GM19238 (cell line): ENCODE measurements around the gene TMUB1.
A peak's percentile ranks its signal among the peaks of the same experiment; 100 is the strongest.

ENCODE experiments used
- DNase-seq: peaks from one replicate; pipeline ENCODE4 v3.0.0; 2011; ENCODE audit warnings: low spot score; ENCODE audit not compliant: insufficient read length

TMUB1 gene, protein sequence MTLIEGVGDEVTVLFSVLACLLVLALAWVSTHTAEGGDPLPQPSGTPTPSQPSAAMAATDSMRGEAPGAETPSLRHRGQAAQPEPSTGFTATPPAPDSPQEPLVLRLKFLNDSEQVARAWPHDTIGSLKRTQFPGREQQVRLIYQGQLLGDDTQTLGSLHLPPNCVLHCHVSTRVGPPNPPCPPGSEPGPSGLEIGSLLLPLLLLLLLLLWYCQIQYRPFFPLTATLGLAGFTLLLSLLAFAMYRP

DNA sequence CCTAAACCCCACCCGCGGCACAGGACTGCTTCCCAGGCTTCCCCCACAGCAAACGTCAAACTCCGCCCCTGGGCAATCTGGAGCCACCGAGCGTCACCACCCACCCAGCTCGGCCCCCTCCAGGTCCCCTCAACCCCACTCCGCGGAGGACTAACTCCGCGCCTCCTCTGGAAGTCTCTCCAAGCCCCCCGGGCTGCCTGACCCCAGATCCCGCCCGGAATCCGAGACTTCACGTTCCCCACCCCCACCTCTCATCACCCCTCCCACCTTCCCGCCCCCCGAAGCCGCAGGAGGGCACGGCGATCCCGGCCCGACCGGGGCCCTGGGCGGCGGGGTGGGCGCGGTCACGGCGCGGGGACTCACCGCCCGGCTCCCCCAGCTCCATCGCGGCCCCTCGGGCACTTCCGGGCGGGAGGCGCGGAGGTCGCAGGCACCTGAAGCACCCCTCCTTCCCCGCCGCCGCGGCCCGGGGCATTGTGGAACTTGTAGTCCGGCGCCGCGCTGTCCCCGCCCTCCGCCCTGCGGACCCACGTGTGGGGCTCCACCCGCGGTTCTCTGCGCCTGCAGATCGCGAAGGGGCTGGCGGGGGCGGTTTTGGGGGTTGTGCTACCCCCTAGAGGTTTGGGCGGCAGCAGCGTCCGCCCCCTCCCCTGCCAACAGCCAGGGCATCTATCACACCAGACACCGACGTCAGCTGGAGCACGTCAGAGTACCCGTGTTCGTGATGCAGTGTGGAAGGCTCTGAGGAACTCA, at the start of gene TMUB1:
Gene TMUB1 (minus strand): TSS at position 423 of the 753 bp plus-strand sequence. CDS start 930 bp downstream, outside the sequence.
- DNase-seq: peak; percentile 87

DNA sequence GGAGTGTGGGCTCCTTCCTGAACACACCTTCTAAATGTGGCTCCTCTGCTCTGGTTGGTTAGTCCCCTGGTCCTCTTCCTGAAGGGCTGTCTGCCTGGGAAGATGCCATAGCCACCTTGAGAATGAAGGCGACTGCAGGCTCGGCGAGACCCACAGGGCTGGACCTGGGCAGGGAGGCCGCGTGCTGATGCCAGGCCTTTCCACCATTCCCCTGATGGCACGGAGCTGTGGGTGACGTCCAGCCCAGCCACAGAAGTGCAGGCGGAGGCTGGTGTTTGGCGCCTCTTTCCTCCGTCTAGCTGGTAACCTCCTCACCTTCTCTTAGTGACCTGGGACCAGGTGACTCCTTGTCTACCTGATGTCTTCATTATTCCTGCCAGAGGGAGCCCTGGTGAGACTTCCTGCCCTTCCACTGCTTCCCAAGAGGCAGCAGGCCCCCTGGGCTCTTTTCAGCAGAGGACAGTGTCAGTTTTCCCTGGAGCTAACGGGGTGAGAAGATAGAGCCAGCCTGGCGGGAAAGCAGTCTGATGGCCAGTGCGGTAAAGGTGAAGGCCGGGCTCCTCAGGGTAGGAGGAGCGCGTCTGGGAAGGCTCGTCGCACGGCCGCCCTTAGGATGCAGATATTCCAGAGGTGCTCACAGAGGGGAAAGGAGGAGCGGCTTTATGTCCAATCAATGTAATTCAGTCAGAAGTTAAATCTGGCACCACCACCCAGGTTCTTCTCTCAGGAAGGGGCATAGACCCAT, 49.3 kb upstream of the TMUB1 start:
- no peak for DNase-seq

DNA sequence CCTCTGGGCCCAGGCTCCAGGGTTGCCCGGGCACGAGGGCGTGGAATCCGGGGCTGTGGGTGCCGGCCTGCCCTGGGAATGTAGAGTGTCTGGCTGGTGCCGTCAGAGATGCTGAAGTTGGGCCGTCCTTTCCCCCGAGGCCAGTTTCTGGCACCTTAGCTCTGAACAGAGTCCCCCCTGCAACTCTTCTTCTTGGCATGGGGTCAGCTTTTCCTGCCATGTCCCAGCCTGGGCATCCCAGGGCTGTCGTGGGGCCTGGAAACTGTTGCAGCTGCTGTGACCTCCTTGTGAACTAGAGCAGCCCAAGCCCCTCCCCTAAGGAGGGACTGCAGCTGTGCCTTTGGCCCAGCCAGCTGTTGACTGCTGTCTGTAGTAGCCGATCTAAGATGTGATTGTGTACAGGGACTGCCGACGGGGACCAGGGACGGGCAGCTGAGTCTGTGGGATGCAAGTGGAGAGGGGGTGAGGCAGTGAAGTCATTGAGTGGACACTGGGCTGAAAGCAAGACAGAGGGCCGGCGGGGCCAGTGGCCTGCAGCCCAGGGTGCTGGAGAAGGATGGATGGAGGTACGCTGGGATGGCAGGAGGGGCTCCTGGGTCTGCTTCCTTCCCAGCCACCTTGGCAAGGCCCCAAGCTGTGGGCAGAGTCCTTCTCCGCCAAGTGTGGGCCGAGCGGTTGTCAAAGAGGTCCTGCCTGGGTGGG, 48.5 kb upstream of the TMUB1 start:
- no peak for DNase-seq

DNA sequence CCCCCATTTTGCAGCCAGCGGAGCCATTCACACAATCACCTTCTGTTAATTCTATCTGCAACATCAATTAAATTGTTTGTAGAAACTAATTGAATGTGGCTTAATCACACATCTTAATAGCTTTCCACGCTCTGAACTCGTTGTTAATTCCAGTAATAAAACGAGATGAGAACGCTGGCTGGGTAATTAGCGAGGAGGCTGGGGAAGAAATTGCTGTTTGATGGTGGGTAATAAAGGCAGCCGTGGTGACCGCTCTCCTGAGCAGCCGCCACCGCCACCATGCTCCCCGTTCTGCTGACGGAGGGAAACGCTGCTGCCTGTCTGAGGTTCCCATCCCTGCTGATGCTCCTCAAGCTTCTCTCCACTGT, 47.9 kb upstream of the TMUB1 start:
- no peak for DNase-seq

DNA sequence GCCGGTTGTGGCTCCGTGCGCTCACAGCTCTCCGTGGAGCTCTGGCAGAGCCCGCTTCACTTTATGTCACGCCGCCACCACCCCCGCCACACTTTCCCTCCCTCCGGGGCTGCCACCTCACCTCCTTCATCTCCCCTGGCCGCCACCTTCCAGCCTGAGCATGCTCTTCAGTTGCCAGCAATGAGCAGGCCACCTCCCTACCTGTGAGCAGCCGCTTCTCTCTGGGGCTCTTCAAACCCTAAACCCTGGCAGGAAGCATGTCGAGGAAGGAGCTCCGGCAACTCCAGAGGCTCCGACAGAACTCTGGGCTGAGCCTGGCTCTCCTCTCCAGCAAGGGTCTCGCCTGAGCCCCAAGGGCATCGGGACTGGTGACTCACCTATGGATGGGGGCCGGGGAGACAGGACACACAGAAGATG, 47.5 kb upstream of the TMUB1 start:
- DNase-seq: no peak

DNA sequence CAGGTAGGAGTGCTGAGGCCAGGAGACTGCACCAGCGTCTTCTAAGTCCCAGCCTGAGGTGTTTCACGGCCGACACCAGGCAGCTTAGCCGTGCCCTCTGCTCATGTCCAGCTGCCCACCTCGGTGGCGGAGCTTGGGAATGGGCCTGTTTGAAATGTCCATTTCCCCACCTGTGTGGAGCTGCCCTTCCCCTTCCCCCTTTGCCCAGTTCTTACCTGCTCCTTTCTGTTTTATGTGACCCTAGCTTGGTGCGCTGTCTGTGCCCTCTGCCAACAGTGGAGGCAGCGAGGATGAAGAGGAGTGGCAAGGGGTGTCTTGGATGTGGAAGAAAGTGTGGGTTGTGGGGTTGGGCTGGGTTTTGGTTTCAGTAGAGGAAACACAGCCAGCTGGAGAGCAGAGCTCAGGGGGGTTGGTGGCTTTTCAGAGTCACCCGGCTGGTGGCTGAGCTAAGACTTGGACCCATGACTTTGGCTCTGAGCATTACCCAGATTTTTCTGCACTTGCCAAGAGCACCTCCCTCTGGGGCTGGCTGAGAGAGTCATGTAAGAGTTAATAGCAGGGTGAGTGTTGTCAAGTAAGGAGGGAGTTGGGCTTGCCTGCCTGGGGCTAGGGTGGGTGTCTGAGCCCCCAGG, 46.8 kb upstream of the TMUB1 start:
- no peak for DNase-seq

DNA sequence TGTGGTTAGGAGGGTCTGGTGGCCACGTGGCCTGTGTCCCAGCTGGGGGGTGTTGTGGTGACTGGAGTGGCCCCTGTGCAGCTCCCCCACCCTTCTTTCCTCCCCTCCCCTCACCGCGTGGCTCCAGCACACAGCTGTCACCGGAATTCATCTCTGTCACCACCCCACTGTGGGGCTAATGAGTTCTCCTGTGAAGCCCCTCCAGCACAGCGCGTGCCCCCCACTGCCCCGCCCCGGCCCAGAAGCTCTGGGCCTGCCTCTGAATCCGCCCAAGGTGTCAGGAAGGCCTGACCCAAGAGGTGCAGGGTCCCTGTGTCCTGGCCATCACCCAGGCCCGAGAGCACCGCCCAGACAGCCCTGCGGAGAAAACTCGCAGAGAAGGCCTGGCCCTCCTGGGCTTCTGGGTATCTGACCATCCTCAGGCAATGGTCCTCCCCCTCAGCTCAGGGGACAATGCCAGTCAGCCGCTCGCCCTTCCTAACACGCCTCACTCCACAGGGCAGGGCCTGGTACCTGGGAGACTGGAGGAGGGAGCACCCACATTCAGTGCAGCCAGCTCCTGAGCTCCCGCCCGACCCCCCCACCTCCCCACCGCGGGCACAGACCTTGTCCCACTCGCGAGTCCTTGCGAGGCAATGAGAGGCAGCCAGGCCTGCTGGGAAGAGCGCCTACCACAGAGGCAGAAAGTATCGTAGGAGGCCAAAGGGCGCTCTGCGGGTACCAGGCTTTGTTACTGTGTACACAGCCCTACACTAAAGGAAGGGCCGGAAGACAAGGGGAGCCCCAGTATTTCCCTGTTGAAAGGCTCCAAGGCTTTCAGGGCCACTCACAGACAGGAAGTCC, 46.0 kb upstream of the TMUB1 start:
- DNase-seq: no peak

DNA sequence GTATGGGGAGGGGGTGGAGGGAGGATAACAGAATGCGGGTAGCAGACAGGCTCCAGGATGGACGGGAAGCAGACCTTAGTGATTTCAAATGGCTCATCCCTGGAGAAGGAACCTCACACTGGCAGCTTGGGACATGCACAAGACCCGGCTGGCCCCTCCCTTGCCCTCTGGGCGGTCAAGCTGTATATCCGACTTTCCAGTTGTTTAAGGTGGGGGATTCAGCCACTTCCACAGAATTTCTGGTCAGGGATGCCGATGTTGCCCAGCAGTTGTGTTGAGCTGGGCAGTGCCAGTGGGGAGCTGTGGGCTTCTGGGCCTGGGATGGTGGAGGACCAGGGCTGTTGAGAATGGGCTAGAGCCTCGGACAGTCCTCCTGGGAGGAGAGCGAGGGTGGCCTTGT, 45.4 kb upstream of the TMUB1 start:
- DNase-seq: no peak

DNA sequence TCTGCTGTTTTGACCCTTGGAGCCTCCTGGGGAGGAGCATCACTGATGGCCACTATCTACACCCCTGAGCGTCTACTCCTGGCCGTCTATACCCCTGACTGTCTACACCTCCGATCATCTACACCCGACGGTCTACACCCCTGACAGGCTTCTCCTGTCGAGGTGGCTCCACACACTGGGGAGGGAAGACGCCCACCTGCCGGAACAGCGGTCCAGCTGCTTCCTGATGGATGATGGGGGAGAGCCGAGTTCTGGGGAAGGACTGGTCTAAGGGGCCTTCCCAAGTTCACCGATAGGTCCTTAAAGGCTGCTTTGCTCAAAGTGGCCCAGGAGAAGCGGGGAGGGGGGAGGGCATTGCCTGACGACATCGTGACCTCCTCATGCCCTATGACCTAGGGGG, 44.9 kb upstream of the TMUB1 start:
- DNase-seq: no peak

DNA sequence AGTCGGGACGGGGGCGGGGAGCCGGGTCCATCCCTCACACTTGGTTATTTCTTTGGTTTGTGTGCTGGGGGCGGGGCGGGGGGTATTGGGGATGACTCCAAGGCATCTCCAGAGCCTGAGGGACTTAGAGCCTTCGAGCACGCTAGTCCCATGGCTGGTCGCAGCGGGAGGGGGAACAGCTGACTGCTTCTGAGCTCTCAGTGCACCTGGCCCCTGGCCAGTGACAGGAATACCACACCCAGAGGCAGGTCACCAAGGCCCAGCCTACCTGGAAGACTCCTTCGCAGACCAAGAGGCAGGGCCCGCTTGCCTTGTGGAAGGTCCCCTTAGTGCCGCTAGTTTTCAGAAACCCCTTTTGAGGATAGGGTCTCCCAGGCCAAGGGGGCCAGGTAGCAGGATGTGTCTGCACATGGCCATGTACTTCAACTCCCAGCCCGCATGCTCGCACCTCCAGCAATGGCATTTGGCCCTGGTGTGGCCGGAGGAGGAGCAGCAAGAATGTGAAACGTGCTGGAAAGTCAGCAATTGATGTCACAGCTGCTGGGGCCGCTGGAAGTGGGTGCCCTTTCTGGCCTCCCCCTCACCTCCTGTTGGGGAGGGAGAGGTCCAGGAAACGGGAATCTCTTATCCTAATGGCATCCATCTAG, 43.3 kb upstream of the TMUB1 start:
- DNase-seq: no peak

DNA sequence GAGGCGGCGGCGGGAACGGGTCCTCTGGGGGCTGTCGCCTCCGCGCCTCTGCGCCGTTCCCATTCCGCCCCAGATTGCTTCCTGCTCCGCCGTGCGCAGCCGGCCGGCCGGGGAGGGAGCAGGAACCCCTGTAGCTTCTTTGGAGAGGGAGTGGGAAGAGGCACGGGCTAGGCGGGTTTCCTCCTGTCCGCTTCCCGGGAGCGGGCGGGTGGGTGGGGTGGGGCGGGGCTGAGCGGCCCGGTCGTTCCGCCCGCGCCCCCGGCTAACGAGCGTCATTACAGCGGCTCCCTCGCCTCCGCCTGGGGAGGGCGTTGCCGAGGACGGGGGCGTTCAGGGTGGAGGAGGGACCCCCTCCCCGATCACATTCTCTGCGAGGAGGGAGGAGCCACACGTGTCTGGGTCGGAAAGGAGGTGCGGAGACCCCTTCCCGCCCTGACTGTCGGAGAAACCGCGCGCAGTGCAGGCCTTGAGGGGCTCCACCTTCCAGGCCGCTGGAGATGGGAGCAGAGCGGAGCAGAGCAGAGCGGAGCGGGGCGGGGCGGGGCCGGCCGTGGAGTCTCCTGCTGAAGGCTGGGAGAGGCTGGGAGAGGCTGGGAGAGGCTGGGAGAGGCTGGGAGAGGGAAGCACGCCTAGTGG, 42.7 kb upstream of the TMUB1 start:
- no peak for DNase-seq

DNA sequence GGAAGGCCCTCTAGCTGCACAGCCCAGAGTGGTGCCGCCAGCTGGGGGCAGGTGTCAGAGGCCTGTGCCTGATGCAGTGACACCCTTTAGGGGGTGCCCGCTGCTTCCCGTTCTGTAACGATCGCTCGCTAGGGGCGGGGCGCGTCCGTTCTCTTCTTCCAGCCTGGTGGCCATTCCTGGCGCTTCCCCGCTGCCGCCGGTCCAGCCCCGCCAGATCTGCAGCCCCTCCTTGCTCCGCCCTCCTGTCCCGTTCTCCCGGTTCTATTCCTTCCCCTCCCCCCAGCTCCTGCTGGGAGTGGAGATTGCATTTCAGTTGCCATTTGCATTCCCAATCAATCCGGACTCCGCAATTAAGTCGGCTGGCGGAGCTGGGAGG, 42.2 kb upstream of the TMUB1 start:
- no peak for DNase-seq

DNA sequence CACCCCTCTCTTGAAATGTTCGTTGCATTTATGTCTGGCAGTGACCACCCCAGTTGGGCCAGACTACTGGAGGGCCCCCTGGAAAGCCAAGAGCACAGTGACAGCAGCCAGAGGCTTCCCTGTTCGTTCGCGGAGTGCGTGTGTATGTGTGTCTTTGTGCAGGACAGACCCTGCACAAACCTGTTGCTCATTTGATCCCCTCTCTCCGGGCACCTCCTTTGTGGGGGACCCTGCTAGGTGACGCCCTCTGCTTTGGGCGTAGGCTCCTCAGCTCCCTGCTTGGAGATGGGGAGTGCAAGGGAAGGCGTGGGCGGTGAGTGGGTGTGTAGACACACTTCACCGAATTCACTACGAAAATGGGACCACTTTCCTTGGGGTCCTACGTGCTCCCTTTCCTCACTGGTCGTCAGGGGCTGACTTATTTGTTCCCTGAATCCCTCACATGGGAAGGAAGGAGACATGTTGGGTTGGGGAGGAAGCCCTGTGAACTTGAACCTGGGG, 41.7 kb upstream of the TMUB1 start:
- DNase-seq: no peak

DNA sequence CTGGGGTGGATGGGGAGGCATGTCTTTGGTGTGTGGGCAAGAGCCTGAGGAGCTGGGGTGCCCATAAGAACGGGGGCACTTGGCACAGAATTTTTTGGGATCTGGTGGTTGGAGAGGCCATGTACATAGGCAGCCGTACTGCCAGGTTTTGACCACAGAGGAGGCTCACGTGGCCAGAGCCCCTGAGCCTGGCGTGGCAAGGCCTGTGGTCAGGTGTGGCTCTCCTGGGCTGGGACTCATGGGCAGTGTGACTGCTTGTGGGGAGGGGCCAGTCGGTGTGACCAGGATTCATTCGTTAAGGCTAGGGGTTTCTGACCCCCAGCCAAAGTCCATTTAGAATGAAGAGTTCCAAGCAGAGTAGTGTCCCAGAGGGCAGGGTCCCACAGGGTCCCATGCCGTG, 41.2 kb upstream of the TMUB1 start:
- DNase-seq: no peak

DNA sequence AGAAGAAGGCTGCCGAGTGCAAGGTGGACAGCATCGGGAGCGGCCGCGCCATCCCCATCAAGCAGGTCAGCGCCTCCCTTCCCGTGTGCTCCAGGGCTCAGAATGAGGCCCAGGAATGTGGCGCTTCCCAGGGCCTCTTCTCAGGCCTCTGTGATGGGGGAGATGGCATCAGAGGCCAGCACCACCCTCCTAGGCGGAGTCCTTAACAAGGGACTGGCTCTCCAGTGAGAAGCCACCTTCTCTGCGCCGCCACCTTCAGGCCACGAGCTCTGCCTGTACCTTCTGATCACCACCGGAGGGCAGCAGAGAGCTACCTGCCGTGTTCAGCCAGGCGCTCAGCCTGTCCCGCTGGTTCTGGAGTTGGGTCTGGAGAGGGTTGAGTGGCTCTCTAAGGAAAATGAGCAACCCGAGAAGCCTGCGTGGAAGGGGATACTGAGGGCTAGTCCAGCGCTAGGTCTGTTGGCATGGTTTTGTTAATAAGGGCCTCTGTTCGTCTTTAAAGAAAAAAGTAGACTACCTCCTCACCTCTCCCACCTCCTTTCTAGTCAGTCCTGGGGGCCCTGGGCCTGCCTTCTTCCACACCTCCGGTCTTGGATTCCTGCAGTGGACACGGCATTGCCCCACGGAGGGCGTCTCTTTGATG, 40.6 kb upstream of the TMUB1 start:
- peak; percentile 99 for DNase-seq

DNA sequence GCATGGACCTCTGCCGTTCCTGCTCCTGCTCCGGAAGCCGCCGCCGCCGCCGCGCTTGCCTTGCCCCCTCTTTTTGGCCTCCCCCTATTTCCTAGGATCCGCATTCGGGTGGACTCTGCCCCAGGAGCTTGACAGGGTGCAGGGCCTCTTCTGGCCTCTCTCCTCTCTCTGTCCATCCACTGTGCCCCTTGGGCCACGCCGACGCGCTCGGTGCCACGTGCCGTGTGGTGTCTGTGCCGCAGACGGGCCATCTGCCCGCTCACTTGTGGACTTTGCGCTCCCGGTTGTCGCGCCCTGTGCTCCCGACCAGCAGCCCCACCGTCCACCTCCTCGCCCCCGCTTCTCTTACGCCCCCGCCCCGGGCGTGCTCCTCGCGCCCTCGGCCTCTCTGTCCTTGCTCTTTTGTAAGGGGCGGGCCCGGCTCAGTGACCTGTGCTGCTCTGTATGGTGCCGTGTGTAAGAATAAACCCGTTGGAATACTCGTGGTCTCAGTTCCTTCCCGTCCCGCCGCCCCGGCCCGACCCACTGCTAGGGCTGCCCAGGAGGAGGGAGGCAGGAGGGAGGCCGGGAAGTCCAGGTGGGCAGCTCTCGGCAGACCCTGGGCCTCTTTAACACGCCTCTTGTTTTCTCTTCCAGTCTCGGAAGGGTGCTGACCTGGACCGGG, 40.0 kb upstream of the TMUB1 start:
- DNase-seq: no peak

DNA sequence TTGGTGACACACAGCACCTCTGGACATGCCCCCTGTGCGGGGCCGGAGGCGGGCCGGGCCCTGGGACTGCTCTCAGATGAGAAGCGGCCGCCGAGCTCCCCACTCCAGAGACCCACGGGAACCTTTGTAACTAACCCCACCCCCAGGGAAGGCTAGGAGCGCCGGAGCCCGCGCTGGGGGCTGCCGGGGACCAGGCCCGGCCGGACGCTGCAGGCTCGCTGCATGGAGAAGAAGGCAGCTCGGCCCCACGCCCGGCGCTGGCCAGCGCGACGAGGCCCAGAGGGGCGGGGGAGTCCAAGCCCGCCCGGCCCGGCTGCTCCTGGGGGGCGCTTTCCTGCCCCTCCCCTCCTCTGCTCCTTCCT, 39.5 kb upstream of the TMUB1 start:
- DNase-seq: no peak

DNA sequence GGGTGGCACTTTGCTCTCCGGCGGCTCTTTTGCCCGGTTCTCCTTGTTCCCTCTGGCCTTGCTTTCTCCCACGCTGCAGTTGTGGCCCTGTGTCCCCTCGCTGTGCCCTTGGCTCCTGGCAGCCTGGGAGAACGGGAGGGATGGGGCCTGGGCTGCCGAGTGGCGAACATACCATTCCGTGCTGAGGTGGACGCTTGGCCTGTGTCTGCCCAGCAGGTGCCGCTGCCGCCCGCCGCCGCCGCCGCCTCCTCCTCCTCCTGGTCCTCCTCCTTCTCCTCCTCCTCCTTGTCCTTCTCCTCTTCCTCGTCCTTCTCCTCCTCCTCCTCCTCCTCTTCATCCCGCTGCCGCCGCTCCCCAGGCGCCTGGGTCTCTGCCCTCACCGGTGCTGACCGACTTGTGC, 39.0 kb upstream of the TMUB1 start:
- DNase-seq: no peak
